AG04450 (cell line): ENCODE measurements around the gene FSCN2. TPM values are rescaled to one million over a fixed set of nuclear protein-coding genes. Genes with fewer than 3 reads are reported as not detected.
A peak's percentile ranks its signal among the peaks of the same experiment; 100 is the strongest.

ENCODE experiments used
- CTCF ChIA-PET: fragments of 300-600, 350-600 bp; formaldehyde crosslinking; extraction: SDS; loops from one replicate; lab custom pipeline; 2022; ENCODE audit warnings: antibody characterized with exemption, inconsistent platforms; lab: Charles Lee
- POLR2A ChIA-PET: fragments of 350-600 bp; formaldehyde crosslinking; extraction: SDS; loops from one replicate; lab custom pipeline; 2021; ENCODE audit warnings: antibody characterized with exemption, inconsistent platforms; lab: Yijun Ruan, JAX
- DNase-seq: peaks from one replicate; pipeline ENCODE4 v3.0.0-alpha.2; 2011; ENCODE audit warnings: low read depth, low spot score
- H3K27ac ChIP-seq: one replicate; pipeline ENCODE4 v1.5.1; 2012; ENCODE audit warnings: low read depth, low read length, control low read depth
- H3K27me3 ChIP-seq: one replicate; pipeline ENCODE4 v1.6.0; 2012; ENCODE audit warnings: low read length; ENCODE audit not compliant: control insufficient read depth, insufficient read depth
- H3K4me3 ChIP-seq: 2 replicates; pipeline ENCODE4 v1.5.1; 2011; ENCODE audit warnings: mild to moderate bottlenecking, low read depth, low read length, control low read depth
- H3K9me3 ChIP-seq: 2 replicates; pipeline ENCODE4 v1.5.1; 2012; ENCODE audit warnings: low read length; ENCODE audit not compliant: control insufficient read depth, insufficient read depth
- polyA plus RNA-seq: library from polyadenylated mRNA; depleted of rRNA; stranded (reverse); fragments of >200 nt; gene quantifications from 2 replicates; pipeline ENCODE4 v1.2.3, GENCODE V29; 2011
- TF ChIP-seq, protein P1 (sequence below): IDR thresholded peaks from 2 replicates; pipeline ENCODE4 v1.5.1; 2011; ENCODE audit warnings: low read depth, low read length, control low read depth, inconsistent platforms

Gene FSCN2
- polyA plus RNA-seq, 1 experiment: 0.26 TPM

DNA sequence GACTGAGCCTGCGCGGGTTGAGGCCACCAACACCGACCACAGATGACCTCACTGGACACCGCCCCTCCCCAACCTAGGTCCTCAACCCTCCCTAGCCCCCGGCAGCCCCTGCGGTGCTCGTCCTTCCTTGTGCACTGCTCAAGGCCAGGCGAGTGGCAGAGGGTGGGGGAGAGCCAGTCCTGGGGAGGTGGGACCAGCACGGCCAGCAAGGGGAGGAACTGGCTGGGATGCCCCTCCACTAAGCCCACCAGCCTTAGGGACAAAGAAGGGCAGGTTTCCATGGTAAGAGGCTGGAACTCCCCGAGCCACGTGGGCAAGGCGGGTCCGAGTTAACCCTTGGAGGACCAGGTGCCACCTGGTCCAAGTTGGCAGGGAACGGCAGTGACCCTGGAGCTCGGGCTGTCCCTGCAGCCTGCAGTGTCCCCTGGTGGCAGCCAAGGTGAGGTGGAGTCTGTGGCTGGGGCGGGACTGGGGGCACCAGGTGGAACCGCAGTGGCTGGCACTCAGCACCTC, 9.2 kb downstream of the FSCN2 start:
- Histone ChIP-seq H3K27me3 (peaks cover 7% of the 10 kb centered on the region), H3K4me3 (no peak overlapping the region), H3K27ac (no peak overlapping the region), H3K9me3 (no peaks in the 10 kb centered on the region; the same call in 1 of the 2 replicates)
- CTCF ChIA-PET: interaction anchor here (0.5 to 1.0 kb wide), 3 partner anchors 64 to 284 kb away, joined by 3 read pairs; no protein-coding TSS in a partner anchor
- TF ChIP-seq, protein P1, sequence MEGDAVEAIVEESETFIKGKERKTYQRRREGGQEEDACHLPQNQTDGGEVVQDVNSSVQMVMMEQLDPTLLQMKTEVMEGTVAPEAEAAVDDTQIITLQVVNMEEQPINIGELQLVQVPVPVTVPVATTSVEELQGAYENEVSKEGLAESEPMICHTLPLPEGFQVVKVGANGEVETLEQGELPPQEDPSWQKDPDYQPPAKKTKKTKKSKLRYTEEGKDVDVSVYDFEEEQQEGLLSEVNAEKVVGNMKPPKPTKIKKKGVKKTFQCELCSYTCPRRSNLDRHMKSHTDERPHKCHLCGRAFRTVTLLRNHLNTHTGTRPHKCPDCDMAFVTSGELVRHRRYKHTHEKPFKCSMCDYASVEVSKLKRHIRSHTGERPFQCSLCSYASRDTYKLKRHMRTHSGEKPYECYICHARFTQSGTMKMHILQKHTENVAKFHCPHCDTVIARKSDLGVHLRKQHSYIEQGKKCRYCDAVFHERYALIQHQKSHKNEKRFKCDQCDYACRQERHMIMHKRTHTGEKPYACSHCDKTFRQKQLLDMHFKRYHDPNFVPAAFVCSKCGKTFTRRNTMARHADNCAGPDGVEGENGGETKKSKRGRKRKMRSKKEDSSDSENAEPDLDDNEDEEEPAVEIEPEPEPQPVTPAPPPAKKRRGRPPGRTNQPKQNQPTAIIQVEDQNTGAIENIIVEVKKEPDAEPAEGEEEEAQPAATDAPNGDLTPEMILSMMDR: peak; percentile 45
- POLR2A ChIA-PET: interaction anchor here (1.0 kb wide), 1 partner anchor 19 kb away, joined by 3 read pairs; no protein-coding TSS in a partner anchor
- no peak for DNase-seq

DNA sequence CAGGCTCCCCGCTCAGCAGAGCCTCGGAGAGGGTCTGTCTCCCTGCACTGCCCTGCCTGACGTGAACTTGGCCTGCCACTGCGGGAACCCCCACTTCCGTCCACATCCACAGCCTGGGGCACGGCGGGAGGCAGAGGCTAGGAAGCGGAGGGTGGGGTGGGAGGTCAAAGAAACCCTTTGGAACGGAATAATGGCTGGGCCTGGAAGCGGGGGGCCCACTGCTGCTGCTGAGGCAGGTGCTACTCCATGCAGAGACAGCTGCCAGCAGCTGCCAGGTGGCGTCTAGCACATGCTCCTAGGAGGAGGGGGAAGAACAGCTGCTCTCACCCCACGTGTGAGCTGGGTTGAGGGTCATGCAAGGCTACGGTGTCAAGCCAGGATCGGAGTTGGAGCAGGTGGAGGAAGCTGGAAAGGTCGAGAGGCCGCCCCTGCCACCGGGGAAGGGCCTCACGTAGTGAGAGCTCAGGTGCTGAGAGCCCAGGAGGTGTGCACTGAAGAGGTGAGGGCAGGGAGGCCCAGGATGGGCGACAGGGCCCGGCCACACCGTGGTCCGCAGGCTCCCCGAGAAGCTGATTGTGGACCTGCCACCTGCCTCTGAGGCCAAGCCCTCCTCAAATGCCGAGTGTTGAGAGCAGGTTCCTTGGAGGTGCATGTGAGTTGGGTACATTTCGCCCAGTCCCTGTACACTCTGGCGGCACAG, 9.8 kb downstream of the FSCN2 start:
- no peak for DNase-seq
- TF ChIP-seq, protein P1: no peak
- Histone ChIP-seq H3K27ac (no peak overlapping the region), H3K27me3 (peaks cover 7% of the 10 kb centered on the region), H3K4me3 (no peak overlapping the region), H3K9me3 (no peaks in the 10 kb centered on the region; the same call in 1 of the 2 replicates)
- CTCF ChIA-PET: interaction anchor here (0.5 to 1.0 kb wide), 3 partner anchors 63 to 285 kb away, joined by 3 read pairs; no protein-coding TSS in a partner anchor
- POLR2A ChIA-PET: interaction anchor here (1.0 to 1.4 kb wide), 2 partner anchors 14 to 20 kb away, joined by 3 read pairs; partner anchors contain the start of gene FAAP100

DNA sequence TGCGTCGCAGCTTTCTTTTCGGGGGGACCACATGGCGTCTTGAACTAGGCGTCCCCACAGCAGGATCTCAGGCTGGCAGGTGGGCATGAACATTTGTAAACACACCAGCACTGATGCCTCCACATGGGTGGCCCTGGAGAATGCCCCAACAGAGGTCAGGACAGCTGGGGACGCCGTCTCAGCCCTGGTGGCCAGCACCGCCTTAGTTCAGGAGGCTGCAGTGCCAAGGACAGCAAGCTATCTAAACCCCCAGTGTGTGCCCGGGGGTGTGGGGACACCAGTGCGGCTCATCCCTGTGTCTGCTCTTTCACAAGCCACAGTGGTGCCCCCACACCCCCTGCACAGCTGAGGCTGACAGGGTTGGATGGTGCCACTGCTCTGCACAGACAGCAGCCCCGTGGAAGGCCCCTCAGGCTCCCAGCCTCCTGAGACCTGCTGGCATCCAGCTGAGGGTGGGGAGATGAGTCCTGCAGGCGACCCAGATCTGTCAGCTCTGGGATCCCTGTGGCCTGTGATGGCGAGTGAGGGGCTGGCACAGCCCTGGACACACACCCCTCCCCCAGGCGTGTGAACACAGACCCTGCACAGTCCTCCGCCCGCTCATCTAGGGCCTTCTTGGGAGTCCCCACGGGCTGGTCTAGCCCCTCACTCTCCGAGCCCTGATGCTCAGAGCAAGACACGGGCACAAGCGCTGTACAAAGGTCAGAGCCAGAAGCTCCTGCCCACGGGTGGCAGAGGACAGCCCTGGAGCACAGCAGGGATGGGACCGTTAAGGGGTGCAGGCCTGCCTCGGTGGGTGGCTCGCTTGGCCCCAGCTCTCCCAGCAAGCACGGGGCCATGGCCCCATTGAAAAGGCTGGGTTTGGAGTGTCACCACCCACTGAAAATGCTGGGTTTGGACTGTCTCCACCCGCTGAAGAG, 10.7 kb downstream of the FSCN2 start:
- Histone ChIP-seq H3K27me3 (peaks cover 7% of the 10 kb centered on the region), H3K27ac (no peak overlapping the region), H3K9me3 (no peaks in the 10 kb centered on the region; the same call in 1 of the 2 replicates), H3K4me3 (no peak overlapping the region)
- ChIA-PET POLR2A (interaction anchor here (1.0 to 1.4 kb wide), 2 partner anchors 14 to 21 kb away, joined by 3 read pairs; partner anchors contain the start of gene FAAP100), CTCF (interaction anchor here (1.0 kb wide), 1 partner anchor 62 kb away, joined by 3 read pairs; no protein-coding TSS in a partner anchor)
- DNase-seq: no peak
- TF ChIP-seq, protein P1: no peak

DNA sequence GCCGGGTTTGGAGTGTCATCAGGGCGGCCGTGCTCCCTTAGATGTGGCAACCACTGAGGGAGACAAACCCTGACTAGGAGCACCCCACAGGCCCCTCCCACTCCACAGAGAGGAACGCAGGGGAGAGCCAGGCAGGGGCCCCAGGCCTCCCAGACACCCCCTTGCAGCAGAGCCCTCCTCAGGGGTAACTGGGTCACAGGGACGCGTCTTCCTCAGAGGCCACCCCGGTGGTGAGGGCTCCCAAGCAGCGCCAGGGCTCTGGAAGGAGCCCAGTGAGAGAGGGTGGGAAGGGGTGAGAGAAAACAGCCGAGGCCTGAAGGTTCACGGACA, 11.4 kb downstream of the FSCN2 start:
- Histone ChIP-seq H3K27ac (no peak overlapping the region), H3K9me3 (no peaks in the 10 kb centered on the region; the same call in 1 of the 2 replicates), H3K4me3 (no peak overlapping the region), H3K27me3 (peaks cover 7% of the 10 kb centered on the region)
- no peak for DNase-seq
- TF ChIP-seq, protein P1: no peak
- ChIA-PET CTCF (no interaction called here), POLR2A (interaction anchor here (1.4 kb wide), 1 partner anchor 13 kb away, joined by 3 read pairs; the partner anchor contains the start of gene FAAP100)
